ENCODE measurements around the gene COLGALT1. TPM values are rescaled to one million over a fixed set of nuclear protein-coding genes. Genes with fewer than 3 reads are reported as not detected.

COLGALT1 gene
- total and polyA plus RNA-seq, 2 of the 8 experiments (the other 6 are each of a cell fraction or from before 2014, with no cell fraction given): 44.7 to 58.1 TPM

- CTCF ChIA-PET (ENCODE audit: partially characterized antibody): interaction anchor here (1.2 kb wide), 1 partner anchor 50 kb away, joined by 3 read pairs; no protein-coding TSS in a partner anchor
- Histone ChIP-seq H3K23me2 (ENCODE audit: low read depth, low read length) (peaks cover 15% of the 10 kb centered on the region; the same call in 1 of the 2 replicates), H3K9me3 (ENCODE audit: insufficient read depth in 2 of 2, low read depth in 1 of 2, low read length in 1 of 2) (no peaks in the 10 kb centered on the region; a peak in 1 of 4 replicates), H3K4me2 (ENCODE audit: insufficient read depth in 1 of 2, low read depth in 2 of 2, low read length in 2 of 2) (no peak overlapping the region), H3K9ac (replicated peaks in 1 of 4; ENCODE audit: extremely low read depth in 1 of 4, low read depth in 3 of 4, low read length in 3 of 4) (no peak overlapping the region), H4K91ac (replicated peaks; ENCODE audit: insufficient read length, low read length) (no peak overlapping the region), H2BK5ac (ENCODE audit: low read depth, low read length) (no peak overlapping the region), H3K27me3 (replicated peaks in 1 of 4; ENCODE audit: control insufficient read depth in 3 of 4, extremely low read depth in 1 of 4, insufficient read depth in 3 of 4, low read length in 3 of 4) (no peaks in the 10 kb centered on the region), H3K4me1 (replicated peaks in 1 of 4; ENCODE audit: control insufficient read depth in 3 of 4, insufficient read depth in 4 of 4, low read length in 3 of 4) (no peaks in the 10 kb centered on the region), H3K14ac (ENCODE audit: insufficient read length) (no peak overlapping the region), H3K18ac (ENCODE audit: extremely low read depth, low read length) (no peak overlapping the region), H3K4me3 (ENCODE audit: extremely low read depth in 1 of 4, insufficient read depth in 2 of 4, low read depth in 3 of 4, low read length in 4 of 4) (no peak overlapping the region), H3K79me2 (ENCODE audit: control insufficient read depth in 1 of 2, insufficient read depth in 2 of 2, low read length in 2 of 2) (no peaks in the 10 kb centered on the region), H2AK5ac (ENCODE audit: low read depth, low read length) (no peak overlapping the region), H4K20me1 (replicated peaks in 1 of 2; ENCODE audit: control insufficient read depth in 1 of 2, insufficient read depth in 2 of 2, low read length in 2 of 2) (peaks cover 0 to 16% of the 10 kb centered on the region in 2 experiments), H2BK120ac (replicated peaks; ENCODE audit: low read depth, low read length) (no peak overlapping the region), H2AFZ (ENCODE audit: low read length) (no peak overlapping the region), H4K5ac (ENCODE audit: insufficient read length, low read depth, low read length) (no peak overlapping the region), H2BK15ac (ENCODE audit: low read length) (no peak overlapping the region), H4K8ac (ENCODE audit: extremely low read depth, insufficient read depth, low read length) (no peak overlapping the region; the same call in 1 of the 2 replicates), H3K4ac (replicated peaks; ENCODE audit: insufficient read length, low read depth, low read length) (no peak overlapping the region), H2BK20ac (ENCODE audit: low read length) (no peak overlapping the region), H3K23ac (ENCODE audit: insufficient read length) (no peak overlapping the region), H3K56ac (replicated peaks; ENCODE audit: insufficient read length, low read depth, low read length) (no peak overlapping the region), H3K36me3 (ENCODE audit: control insufficient read depth in 2 of 4, insufficient read depth in 4 of 4, low read length in 3 of 4) (peaks cover 2 to 22% (median 12%) of the 10 kb centered on the region in 4 experiments; a peak in 7 of 8 replicates), H3K27ac (ENCODE audit: low read depth, low read length) (no peak overlapping the region), H2BK12ac (ENCODE audit: low read depth, low read length) (no peak overlapping the region), H3K79me1 (ENCODE audit: low read depth, low read length) (no peaks in the 10 kb centered on the region; the same call in 1 of the 2 replicates)
- FAIRE-seq (no peak), DNase-seq (ENCODE audit: low read depth in 1 of 2, low spot score in 2 of 2) (no peak)
- POLR2A ChIA-PET (ENCODE audit: partially characterized antibody): no interaction called here
- TF ChIP-seq TEAD4 (IDR thresholded peaks at IDR 0.05; ENCODE audit: low read depth, low read length) (no peak), KDM4A (IDR thresholded peaks at IDR 0.05; ENCODE audit: low read depth, low read length, severe bottlenecking) (no peak), JUN (IDR thresholded peaks at IDR 0.05; ENCODE audit: low read depth, low read length) (no peak), CHD1 (IDR thresholded peaks at IDR 0.05; ENCODE audit: low read depth, low read length) (no peak), MAX (IDR thresholded peaks at IDR 0.05) (no peak)
- 92% methylated on average over 16 of the region's 16 CpGs; no CpG with 5 or more reads in 1 of the 2 experiments for WGBS, 2 experiments (ENCODE audit: extremely low coverage in 1 of 2, insufficient coverage in 1 of 2, insufficient read length in 1 of 2, insufficient replicate concordance in 2 of 2, low coverage in 1 of 2, low lambda C conversion rate in 2 of 2, missing lambda C conversion rate in 1 of 2)
These were observed 69.0 kb downstream of the COLGALT1 start for GRCh38 chr19:17624314-17624991.
